ENCODE results near the gene CEMIP. TPM values are rescaled to one million over a fixed set of nuclear protein-coding genes. Genes with fewer than 3 reads are reported as not detected.

CEMIP gene
- total and polyA plus RNA-seq, 2 donors = 0.28 to 2.9 TPM

GRCh38 chr15:80873366-80873952 is 94.3 kb downstream of the CEMIP start:
- H3K9me3 ChIP-seq (ENCODE audit: control insufficient read depth in 2 of 2, insufficient read depth in 1 of 2, low read length in 1 of 2) = no peaks in the 10 kb centered on the region
- no peaks in the 10 kb centered on the region for H3K27me3 ChIP-seq (ENCODE audit: control insufficient read depth in 2 of 2, insufficient read depth in 1 of 2, low read length in 1 of 2)
- 93% methylated on average over 7 of the region's 7 CpGs for WGBS
- H3K36me3 ChIP-seq (ENCODE audit: control insufficient read depth in 2 of 2, insufficient read depth in 2 of 2, low read length in 1 of 2) = no peaks in the 10 kb centered on the region
- no peak for DNase-seq (ENCODE audit: low read depth in 6 of 9, low spot score in 9 of 9)
- no peak overlapping the region for H3K27ac ChIP-seq (ENCODE audit: low read depth in 1 of 2, low read length in 1 of 2)
- H3K4me1 ChIP-seq (ENCODE audit: control insufficient read depth in 2 of 2, insufficient read depth in 2 of 2, low read length in 2 of 2) = no peaks in the 10 kb centered on the region
- H3K4me3 ChIP-seq (ENCODE audit: low read length in 2 of 2) = no peak overlapping the region

- Histone ChIP-seq H3K9me3 (ENCODE audit: control insufficient read depth in 2 of 2, insufficient read depth in 1 of 2, low read length in 1 of 2) (peaks cover 0 to 1% of the 10 kb centered on the region in 2 donors), H3K27me3 (ENCODE audit: control insufficient read depth in 2 of 2, insufficient read depth in 1 of 2, low read length in 1 of 2) (no peaks in the 10 kb centered on the region), H3K27ac (ENCODE audit: low read depth in 1 of 2, low read length in 1 of 2) (no peak overlapping the region), H3K4me3 (ENCODE audit: low read length in 2 of 2) (no peak overlapping the region), H3K36me3 (ENCODE audit: control insufficient read depth in 2 of 2, insufficient read depth in 2 of 2, low read length in 1 of 2) (no peaks in the 10 kb centered on the region), H3K4me1 (ENCODE audit: control insufficient read depth in 2 of 2, insufficient read depth in 2 of 2, low read length in 2 of 2) (no peaks in the 10 kb centered on the region)
- DNase-seq (ENCODE audit: low read depth in 6 of 9, low spot score in 9 of 9) = no peak
- WGBS = 87% methylated on average over 8 of the region's 8 CpGs
These were observed 96.6 kb downstream of the CEMIP start for GRCh38 chr15:80875568-80876347.

GRCh38 chr15:80876348-80876674 is 97.1 kb downstream of the CEMIP start:
- no peak for DNase-seq (ENCODE audit: low read depth in 6 of 9, low spot score in 9 of 9)
- Histone ChIP-seq H3K9me3 (ENCODE audit: control insufficient read depth in 2 of 2, insufficient read depth in 1 of 2, low read length in 1 of 2) (peaks cover 0 to 2% of the 10 kb centered on the region in 2 donors), H3K4me3 (ENCODE audit: low read length in 2 of 2) (no peak overlapping the region), H3K27me3 (ENCODE audit: control insufficient read depth in 2 of 2, insufficient read depth in 1 of 2, low read length in 1 of 2) (no peaks in the 10 kb centered on the region), H3K27ac (ENCODE audit: low read depth in 1 of 2, low read length in 1 of 2) (no peak overlapping the region), H3K36me3 (ENCODE audit: control insufficient read depth in 2 of 2, insufficient read depth in 2 of 2, low read length in 1 of 2) (no peaks in the 10 kb centered on the region), H3K4me1 (ENCODE audit: control insufficient read depth in 2 of 2, insufficient read depth in 2 of 2, low read length in 2 of 2) (no peaks in the 10 kb centered on the region)
- WGBS = 98% methylated on average over 4 of the region's 4 CpGs

DNA sequence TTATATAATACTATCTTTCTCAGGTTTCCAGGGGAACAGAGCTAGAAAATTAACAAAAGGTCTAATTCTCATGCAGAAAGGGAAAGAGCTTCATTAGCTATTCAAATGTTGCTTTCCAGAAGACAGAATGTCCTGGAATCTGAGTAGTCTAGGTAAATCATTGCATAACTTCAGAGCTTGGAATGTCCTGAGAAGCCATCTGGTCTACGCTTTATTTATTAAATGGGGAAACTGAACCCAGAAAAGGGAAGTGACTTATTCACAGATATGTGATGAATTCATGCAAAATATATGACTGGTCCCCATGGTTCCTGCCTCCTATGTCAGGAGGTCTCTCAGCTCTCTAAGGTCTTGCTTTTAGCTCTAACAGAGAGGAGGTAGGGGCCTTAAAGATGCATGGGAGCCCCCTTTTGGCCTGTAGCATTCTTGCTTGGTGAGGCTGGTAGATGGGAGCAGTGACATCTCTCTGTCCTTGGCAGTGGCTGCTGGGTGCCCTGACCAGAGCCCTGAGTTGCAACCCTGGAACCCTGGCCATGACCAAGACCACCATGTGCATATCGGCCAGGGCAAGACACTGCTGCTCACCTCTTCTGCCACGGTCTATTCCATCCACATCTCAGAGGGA is 99.2 kb downstream of the CEMIP start:
- no peaks in the 10 kb centered on the region for H3K4me1 ChIP-seq (ENCODE audit: control insufficient read depth in 2 of 2, insufficient read depth in 2 of 2, low read length in 2 of 2)
- WGBS = 86% methylated on average over 3 of the region's 3 CpGs
- no peak for DNase-seq (ENCODE audit: low read depth in 6 of 9, low spot score in 9 of 9)
- H3K36me3 ChIP-seq (ENCODE audit: control insufficient read depth in 2 of 2, insufficient read depth in 2 of 2, low read length in 1 of 2) = no peaks in the 10 kb centered on the region
- H3K4me3 ChIP-seq (ENCODE audit: low read length in 2 of 2) = no peak overlapping the region
- peaks cover 0 to 2% of the 10 kb centered on the region in 2 donors for H3K9me3 ChIP-seq (ENCODE audit: control insufficient read depth in 2 of 2, insufficient read depth in 1 of 2, low read length in 1 of 2)
- H3K27me3 ChIP-seq (ENCODE audit: control insufficient read depth in 2 of 2, insufficient read depth in 1 of 2, low read length in 1 of 2) = no peaks in the 10 kb centered on the region
- H3K27ac ChIP-seq (ENCODE audit: low read depth in 1 of 2, low read length in 1 of 2) = no peak overlapping the region

DNA sequence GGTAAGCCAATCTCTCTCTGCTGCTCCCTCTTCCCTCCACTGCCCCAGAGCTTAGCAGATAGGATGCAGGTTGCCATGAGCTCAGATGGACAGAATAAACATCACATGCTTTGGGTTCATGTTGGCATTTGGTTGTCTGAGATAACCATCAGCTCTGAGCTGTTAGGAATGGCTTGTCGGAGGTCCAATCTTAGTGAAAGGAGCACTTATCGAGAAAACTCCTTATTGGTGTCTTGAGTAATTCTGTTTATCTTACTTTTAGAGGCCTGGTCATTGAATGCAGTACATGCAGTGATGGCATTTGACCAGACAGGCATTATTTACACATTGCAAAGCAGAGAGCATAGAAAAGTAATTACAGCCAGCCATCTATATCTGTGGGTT is 99.7 kb downstream of the CEMIP start:
- Histone ChIP-seq H3K4me1 (ENCODE audit: control insufficient read depth in 2 of 2, insufficient read depth in 2 of 2, low read length in 2 of 2) (no peaks in the 10 kb centered on the region), H3K27me3 (ENCODE audit: control insufficient read depth in 2 of 2, insufficient read depth in 1 of 2, low read length in 1 of 2) (no peaks in the 10 kb centered on the region), H3K9me3 (ENCODE audit: control insufficient read depth in 2 of 2, insufficient read depth in 1 of 2, low read length in 1 of 2) (peaks cover 0 to 2% of the 10 kb centered on the region in 2 donors), H3K4me3 (ENCODE audit: low read length in 2 of 2) (no peak overlapping the region), H3K36me3 (ENCODE audit: control insufficient read depth in 2 of 2, insufficient read depth in 2 of 2, low read length in 1 of 2) (no peaks in the 10 kb centered on the region), H3K27ac (ENCODE audit: low read depth in 1 of 2, low read length in 1 of 2) (no peak overlapping the region)
- WGBS = 98% methylated on average over 2 of the region's 2 CpGs
- no peak for DNase-seq (ENCODE audit: low read depth in 6 of 9, low spot score in 9 of 9)

- WGBS = 94% methylated on average over 3 of the region's 3 CpGs
These were observed 100.9 kb downstream of the CEMIP start for GRCh38 chr15:80880086-80880485.

GRCh38 chr15:80883641-80884040 is 104.5 kb downstream of the CEMIP start:
- H3K27me3 ChIP-seq (ENCODE audit: control insufficient read depth in 2 of 2, insufficient read depth in 1 of 2, low read length in 1 of 2) = no peaks in the 10 kb centered on the region
- WGBS = 97% methylated on average over 2 of the region's 2 CpGs
- H3K9me3 ChIP-seq (ENCODE audit: control insufficient read depth in 2 of 2, insufficient read depth in 1 of 2, low read length in 1 of 2) = peaks cover 0 to 2% of the 10 kb centered on the region in 2 donors
- H3K27ac ChIP-seq (ENCODE audit: low read depth in 1 of 2, low read length in 1 of 2) = no peak overlapping the region
- no peaks in the 10 kb centered on the region for H3K4me1 ChIP-seq (ENCODE audit: control insufficient read depth in 2 of 2, insufficient read depth in 2 of 2, low read length in 2 of 2)
- no peak overlapping the region for H3K4me3 ChIP-seq (ENCODE audit: low read length in 2 of 2)
- no peaks in the 10 kb centered on the region for H3K36me3 ChIP-seq (ENCODE audit: control insufficient read depth in 2 of 2, insufficient read depth in 2 of 2, low read length in 1 of 2)
- no peak for DNase-seq (ENCODE audit: low read depth in 6 of 9, low spot score in 9 of 9)

More at GRCh38 chr15:80880086-80880485, 100.9 kb downstream of the CEMIP start:
- no peak for DNase-seq (ENCODE audit: low read depth in 6 of 9, low spot score in 9 of 9)
- Histone ChIP-seq H3K4me3 (ENCODE audit: low read length in 2 of 2) (no peak overlapping the region), H3K4me1 (ENCODE audit: control insufficient read depth in 2 of 2, insufficient read depth in 2 of 2, low read length in 2 of 2) (no peaks in the 10 kb centered on the region), H3K27ac (ENCODE audit: low read depth in 1 of 2, low read length in 1 of 2) (no peak overlapping the region), H3K9me3 (ENCODE audit: control insufficient read depth in 2 of 2, insufficient read depth in 1 of 2, low read length in 1 of 2) (peaks cover 0 to 2% of the 10 kb centered on the region in 2 donors), H3K36me3 (ENCODE audit: control insufficient read depth in 2 of 2, insufficient read depth in 2 of 2, low read length in 1 of 2) (no peaks in the 10 kb centered on the region), H3K27me3 (ENCODE audit: control insufficient read depth in 2 of 2, insufficient read depth in 1 of 2, low read length in 1 of 2) (no peaks in the 10 kb centered on the region)

DNA sequence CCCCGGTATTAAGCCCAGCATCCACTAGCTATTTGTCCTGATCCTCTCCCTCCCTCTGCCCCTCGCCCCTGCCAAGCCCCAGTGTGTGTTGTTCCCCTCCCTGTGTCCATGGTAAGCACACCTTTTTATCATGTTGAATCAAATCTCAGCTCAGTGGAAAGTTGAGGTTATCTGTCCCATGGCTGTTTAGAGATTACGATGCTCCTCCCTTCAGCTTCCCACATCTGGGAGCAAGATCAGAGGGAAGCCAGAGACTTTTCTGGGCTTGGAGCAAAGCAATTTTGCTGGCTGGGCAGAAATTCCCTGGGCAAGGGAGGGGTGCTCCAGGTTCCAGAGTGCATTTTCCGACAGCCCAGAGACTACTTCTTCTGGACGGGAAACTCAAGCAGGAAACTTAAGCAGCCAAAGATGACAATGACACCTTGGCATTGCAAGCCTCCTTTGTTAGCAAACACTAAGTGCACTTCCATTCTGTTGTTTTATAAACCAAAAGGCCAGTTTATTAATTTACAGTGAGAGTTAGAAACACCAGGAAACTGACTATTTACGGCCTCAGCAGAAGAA is 105.9 kb downstream of the CEMIP start:
- DNase-seq (ENCODE audit: low read depth in 6 of 9, low spot score in 9 of 9) = no peak
- H3K27ac ChIP-seq (ENCODE audit: low read depth in 1 of 2, low read length in 1 of 2) = no peak overlapping the region
- H3K27me3 ChIP-seq (ENCODE audit: control insufficient read depth in 2 of 2, insufficient read depth in 1 of 2, low read length in 1 of 2) = no peaks in the 10 kb centered on the region
- no peak overlapping the region for H3K4me3 ChIP-seq (ENCODE audit: low read length in 2 of 2)
- no peaks in the 10 kb centered on the region for H3K36me3 ChIP-seq (ENCODE audit: control insufficient read depth in 2 of 2, insufficient read depth in 2 of 2, low read length in 1 of 2)
- no peaks in the 10 kb centered on the region for H3K4me1 ChIP-seq (ENCODE audit: control insufficient read depth in 2 of 2, insufficient read depth in 2 of 2, low read length in 2 of 2)
- 89% methylated on average over 6 of the region's 6 CpGs for WGBS
- peaks cover 0 to 2% of the 10 kb centered on the region in 2 donors for H3K9me3 ChIP-seq (ENCODE audit: control insufficient read depth in 2 of 2, insufficient read depth in 1 of 2, low read length in 1 of 2)

DNA sequence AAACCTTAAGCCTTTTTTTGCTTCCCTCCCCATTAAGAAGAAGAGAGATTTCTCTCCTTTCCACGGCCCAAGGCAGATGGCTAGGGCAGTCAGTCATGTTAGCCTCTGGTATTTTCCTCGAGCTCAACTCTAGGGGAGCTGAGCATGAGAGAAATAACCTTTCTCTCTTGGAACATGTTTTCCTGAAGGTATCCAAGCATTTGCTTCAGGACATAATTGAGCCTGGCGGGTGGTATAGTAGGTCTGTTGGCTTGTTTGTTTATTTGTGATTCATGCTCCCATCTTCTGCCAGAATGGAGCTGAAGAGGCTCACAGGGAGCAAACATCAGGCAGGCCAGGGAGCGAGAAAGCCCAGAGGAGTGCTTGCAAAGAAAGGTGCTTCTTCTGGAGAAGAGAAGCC is 108.0 kb downstream of the CEMIP start:
- Histone ChIP-seq H3K36me3 (ENCODE audit: control insufficient read depth in 2 of 2, insufficient read depth in 2 of 2, low read length in 1 of 2) (no peaks in the 10 kb centered on the region), H3K9me3 (ENCODE audit: control insufficient read depth in 2 of 2, insufficient read depth in 1 of 2, low read length in 1 of 2) (no peaks in the 10 kb centered on the region), H3K27ac (ENCODE audit: low read depth in 1 of 2, low read length in 1 of 2) (no peak overlapping the region), H3K4me3 (ENCODE audit: low read length in 2 of 2) (no peak overlapping the region), H3K27me3 (ENCODE audit: control insufficient read depth in 2 of 2, insufficient read depth in 1 of 2, low read length in 1 of 2) (no peaks in the 10 kb centered on the region), H3K4me1 (ENCODE audit: control insufficient read depth in 2 of 2, insufficient read depth in 2 of 2, low read length in 2 of 2) (no peaks in the 10 kb centered on the region)
- 85% methylated on average over 4 of the region's 4 CpGs for WGBS
- no peak for DNase-seq (ENCODE audit: low read depth in 6 of 9, low spot score in 9 of 9)

Data from thymus (tissue), 11 donors.